Measurements from ENCODE around the gene GPR39.

The GPR39 gene

DNA sequence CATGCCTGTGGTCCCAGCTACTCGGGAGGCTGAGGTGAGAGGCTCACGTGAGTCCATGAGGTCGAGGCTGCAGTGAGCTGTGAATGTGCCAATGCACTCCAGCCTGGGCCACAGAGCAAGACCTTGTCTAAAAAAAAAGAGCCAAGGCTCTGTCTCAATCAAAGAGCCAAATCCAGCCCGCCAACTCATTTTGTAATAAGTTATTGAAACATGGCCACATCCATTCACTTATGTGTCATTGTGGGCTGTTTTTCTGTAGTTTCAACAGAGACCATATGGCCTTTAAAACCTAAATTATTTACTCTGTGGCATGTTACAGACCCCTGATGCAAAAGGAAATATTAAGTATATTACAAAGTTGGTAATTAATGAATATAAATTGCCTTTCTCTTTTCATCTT is 60.8 kb downstream of the GPR39 start:
- no peak overlapping the region for H3K9ac ChIP-seq (ENCODE audit: low read length)
- no peaks in the 10 kb centered on the region for H3F3A ChIP-seq (ENCODE audit: insufficient read depth)
- H3K4me2 ChIP-seq (ENCODE audit: low read depth, low read length, poor library complexity, severe bottlenecking): no peak overlapping the region
- no peaks in the 10 kb centered on the region for H3K36me3 ChIP-seq (ENCODE audit: low read length)
- no peaks in the 10 kb centered on the region for H3K79me2 ChIP-seq (ENCODE audit: insufficient read depth, low read length)
- H4K20me1 ChIP-seq (ENCODE audit: low read depth, low read length): no peaks in the 10 kb centered on the region
- no peak for TF ChIP-seq EZH2phosphoT487 (conservative IDR thresholded peaks at IDR 0.05; ENCODE audit: low read length)
- TF ChIP-seq, protein P1, sequence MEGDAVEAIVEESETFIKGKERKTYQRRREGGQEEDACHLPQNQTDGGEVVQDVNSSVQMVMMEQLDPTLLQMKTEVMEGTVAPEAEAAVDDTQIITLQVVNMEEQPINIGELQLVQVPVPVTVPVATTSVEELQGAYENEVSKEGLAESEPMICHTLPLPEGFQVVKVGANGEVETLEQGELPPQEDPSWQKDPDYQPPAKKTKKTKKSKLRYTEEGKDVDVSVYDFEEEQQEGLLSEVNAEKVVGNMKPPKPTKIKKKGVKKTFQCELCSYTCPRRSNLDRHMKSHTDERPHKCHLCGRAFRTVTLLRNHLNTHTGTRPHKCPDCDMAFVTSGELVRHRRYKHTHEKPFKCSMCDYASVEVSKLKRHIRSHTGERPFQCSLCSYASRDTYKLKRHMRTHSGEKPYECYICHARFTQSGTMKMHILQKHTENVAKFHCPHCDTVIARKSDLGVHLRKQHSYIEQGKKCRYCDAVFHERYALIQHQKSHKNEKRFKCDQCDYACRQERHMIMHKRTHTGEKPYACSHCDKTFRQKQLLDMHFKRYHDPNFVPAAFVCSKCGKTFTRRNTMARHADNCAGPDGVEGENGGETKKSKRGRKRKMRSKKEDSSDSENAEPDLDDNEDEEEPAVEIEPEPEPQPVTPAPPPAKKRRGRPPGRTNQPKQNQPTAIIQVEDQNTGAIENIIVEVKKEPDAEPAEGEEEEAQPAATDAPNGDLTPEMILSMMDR (IDR thresholded peaks at IDR 0.05; ENCODE audit: insufficient read depth, low read length, poor library complexity, severe bottlenecking): no peak
- no peak overlapping the region for H3K4me3 ChIP-seq (ENCODE audit: insufficient read depth, low read length, poor library complexity, severe bottlenecking)
- no peaks in the 10 kb centered on the region for H3K9me3 ChIP-seq (ENCODE audit: insufficient read depth, low read length)
- H3K27ac ChIP-seq (ENCODE audit: low read depth, low read length): no peak overlapping the region
- no peak overlapping the region for H2AFZ ChIP-seq (ENCODE audit: low read depth, low read length, severe bottlenecking)
- no peaks in the 10 kb centered on the region for H3K27me3 ChIP-seq (ENCODE audit: low read length)
- no peaks in the 10 kb centered on the region for H3K9me2 ChIP-seq (replicated peaks; ENCODE audit: insufficient read depth, low read length)

DNA sequence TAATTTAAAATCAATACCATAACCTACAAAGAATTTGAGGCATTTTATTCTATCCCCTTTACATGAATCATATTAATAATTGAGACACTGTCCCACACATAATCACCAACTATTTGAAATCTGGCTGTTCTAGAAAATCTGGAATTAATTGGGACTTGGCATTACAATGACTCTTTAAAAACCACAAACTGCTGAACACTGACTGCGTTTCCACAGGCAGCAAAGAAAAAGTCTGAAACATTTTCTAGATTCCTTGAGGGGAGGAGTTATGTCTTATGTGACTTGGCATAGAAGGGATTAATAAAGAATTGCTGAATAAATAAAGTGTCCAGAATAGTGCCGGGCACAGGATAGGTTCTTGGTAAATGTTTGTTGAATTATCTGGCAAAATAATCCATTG is 61.4 kb downstream of the GPR39 start:
- no peak overlapping the region for H3K9ac ChIP-seq (ENCODE audit: low read length)
- H3F3A ChIP-seq (ENCODE audit: insufficient read depth): no peaks in the 10 kb centered on the region
- no peak overlapping the region for H3K4me3 ChIP-seq (ENCODE audit: insufficient read depth, low read length, poor library complexity, severe bottlenecking)
- H2AFZ ChIP-seq (ENCODE audit: low read depth, low read length, severe bottlenecking): no peak overlapping the region
- no peaks in the 10 kb centered on the region for H3K36me3 ChIP-seq (ENCODE audit: low read length)
- no peak for TF ChIP-seq EZH2phosphoT487 (conservative IDR thresholded peaks at IDR 0.05; ENCODE audit: low read length)
- TF ChIP-seq, protein P1 (IDR thresholded peaks at IDR 0.05; ENCODE audit: insufficient read depth, low read length, poor library complexity, severe bottlenecking): no peak
- H3K4me2 ChIP-seq (ENCODE audit: low read depth, low read length, poor library complexity, severe bottlenecking): no peak overlapping the region
- no peak overlapping the region for H3K27ac ChIP-seq (ENCODE audit: low read depth, low read length)
- H3K79me2 ChIP-seq (ENCODE audit: insufficient read depth, low read length): no peaks in the 10 kb centered on the region
- H3K27me3 ChIP-seq (ENCODE audit: low read length): no peaks in the 10 kb centered on the region
- no peaks in the 10 kb centered on the region for H3K9me2 ChIP-seq (replicated peaks; ENCODE audit: insufficient read depth, low read length)
- H3K9me3 ChIP-seq (ENCODE audit: insufficient read depth, low read length): no peaks in the 10 kb centered on the region
- H4K20me1 ChIP-seq (ENCODE audit: low read depth, low read length): no peaks in the 10 kb centered on the region

DNA sequence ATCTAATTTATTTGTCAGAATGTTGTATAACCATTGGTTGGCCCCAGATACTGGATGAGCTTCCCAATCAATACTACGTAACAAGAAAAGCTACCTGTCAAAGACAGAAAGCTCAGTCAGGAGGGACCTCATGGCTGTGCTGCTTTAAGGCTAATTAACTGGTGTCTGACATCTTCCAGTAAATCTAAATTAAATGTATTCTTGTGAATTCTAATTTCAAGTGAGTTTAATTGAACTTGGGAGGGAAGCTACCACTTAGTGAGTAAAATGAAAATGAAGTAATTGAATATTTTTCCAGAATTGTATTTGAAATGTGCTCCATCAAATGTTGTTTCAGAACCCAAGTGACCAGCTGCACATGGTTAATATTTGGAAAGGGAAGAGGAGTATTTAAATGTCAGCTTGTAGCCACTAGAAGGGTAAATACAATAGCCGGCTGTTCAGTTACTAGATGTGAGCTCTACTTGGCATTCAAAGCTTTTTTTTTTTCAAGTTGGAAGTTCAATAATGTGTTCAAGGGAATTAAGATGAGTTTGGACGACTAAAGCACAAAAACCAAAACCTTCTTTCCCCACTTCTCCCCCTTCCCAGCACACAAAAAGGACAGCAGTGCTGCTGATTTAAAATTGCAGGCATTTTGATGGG is 62.0 kb downstream of the GPR39 start:
- Histone ChIP-seq H3K9me2 (replicated peaks; ENCODE audit: insufficient read depth, low read length) (no peaks in the 10 kb centered on the region), H3F3A (ENCODE audit: insufficient read depth) (no peaks in the 10 kb centered on the region), H3K4me2 (ENCODE audit: low read depth, low read length, poor library complexity, severe bottlenecking) (no peak overlapping the region), H2AFZ (ENCODE audit: low read depth, low read length, severe bottlenecking) (no peak overlapping the region), H3K27me3 (ENCODE audit: low read length) (no peaks in the 10 kb centered on the region), H3K4me3 (ENCODE audit: insufficient read depth, low read length, poor library complexity, severe bottlenecking) (no peak overlapping the region), H3K36me3 (ENCODE audit: low read length) (no peaks in the 10 kb centered on the region), H3K9ac (ENCODE audit: low read length) (no peak overlapping the region), H4K20me1 (ENCODE audit: low read depth, low read length) (no peaks in the 10 kb centered on the region), H3K9me3 (ENCODE audit: insufficient read depth, low read length) (no peaks in the 10 kb centered on the region), H3K79me2 (ENCODE audit: insufficient read depth, low read length) (no peaks in the 10 kb centered on the region), H3K27ac (ENCODE audit: low read depth, low read length) (no peak overlapping the region)
- TF ChIP-seq EZH2phosphoT487 (conservative IDR thresholded peaks at IDR 0.05; ENCODE audit: low read length): no peak
- TF ChIP-seq, protein P1 (IDR thresholded peaks at IDR 0.05; ENCODE audit: insufficient read depth, low read length, poor library complexity, severe bottlenecking): no peak
